GM19035 (cell line): ENCODE data around the gene ACSL6.
"Not testable (repeated sequence)": the region's sequence is repeated elsewhere in the genome, so short reads cannot be mapped to it uniquely, and the experiment has no call there.

ENCODE experiments used
- ATAC-seq: cut with Tn5 transposase; IDR thresholded peaks from one replicate; pipeline ENCODE4 v1.9.1; 2021; ENCODE audit not compliant: unreplicated experiment

Gene ACSL6

DNA sequence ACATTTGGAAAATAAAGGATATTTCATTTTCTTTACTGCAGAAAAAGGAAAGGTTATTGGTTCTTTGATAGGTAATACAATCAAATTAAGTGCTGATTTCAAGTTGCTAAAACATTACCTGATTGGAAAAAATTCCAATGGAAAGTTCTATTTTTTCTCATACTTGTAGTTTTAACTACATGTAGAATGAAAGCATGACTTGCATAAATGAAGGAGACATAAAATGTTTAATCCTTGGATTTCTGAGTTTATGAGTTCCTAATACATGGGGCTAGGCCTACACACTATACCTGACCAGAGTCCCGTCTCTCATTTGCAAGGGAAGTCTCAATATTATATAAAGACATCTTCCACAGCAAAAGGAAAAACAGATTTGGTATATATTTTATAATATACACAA lies 60.8 kb downstream of the ACSL6 start:
- ATAC-seq: no peak

GRCh38 chr5:131947445-131947844 lies 64.0 kb downstream of the ACSL6 start:
- no peak for ATAC-seq

DNA sequence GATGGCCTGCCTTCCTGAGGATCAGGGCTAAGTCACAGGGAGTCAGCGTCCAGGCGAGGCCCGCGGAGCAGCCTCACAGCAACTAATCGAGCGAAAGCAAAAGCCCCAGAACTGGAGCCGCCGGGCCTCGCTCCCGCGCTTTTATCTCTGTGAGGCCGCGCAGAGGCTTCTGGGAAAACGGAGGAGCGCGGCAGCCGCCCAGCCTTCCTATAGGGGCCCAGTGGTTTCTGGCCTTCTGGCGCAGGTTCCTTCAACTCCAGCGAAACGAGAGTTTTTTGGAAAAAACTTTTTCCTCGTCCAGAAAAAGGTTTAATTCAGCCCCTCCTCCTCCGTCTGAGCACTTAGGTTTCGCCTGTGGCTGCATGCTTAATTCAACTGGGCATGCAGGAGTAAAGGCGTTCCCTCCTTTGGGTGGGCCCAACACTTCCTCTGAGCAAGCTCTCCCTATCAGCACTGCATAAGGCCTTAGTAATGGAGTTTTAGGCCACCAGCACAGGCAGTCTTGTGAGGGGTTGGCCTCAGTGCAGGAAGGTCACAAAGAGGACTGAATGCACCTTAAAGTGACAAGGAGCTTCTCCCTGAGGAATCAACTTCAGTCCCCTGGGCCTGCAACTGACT lies 65.8 kb downstream of the ACSL6 start, which contains the start of gene MEIKIN:
MEIKIN (minus strand) TSS at position 113 of the 618 bp plus-strand sequence. CDS start 158 bp downstream, outside the sequence.
- no peak for ATAC-seq

DNA sequence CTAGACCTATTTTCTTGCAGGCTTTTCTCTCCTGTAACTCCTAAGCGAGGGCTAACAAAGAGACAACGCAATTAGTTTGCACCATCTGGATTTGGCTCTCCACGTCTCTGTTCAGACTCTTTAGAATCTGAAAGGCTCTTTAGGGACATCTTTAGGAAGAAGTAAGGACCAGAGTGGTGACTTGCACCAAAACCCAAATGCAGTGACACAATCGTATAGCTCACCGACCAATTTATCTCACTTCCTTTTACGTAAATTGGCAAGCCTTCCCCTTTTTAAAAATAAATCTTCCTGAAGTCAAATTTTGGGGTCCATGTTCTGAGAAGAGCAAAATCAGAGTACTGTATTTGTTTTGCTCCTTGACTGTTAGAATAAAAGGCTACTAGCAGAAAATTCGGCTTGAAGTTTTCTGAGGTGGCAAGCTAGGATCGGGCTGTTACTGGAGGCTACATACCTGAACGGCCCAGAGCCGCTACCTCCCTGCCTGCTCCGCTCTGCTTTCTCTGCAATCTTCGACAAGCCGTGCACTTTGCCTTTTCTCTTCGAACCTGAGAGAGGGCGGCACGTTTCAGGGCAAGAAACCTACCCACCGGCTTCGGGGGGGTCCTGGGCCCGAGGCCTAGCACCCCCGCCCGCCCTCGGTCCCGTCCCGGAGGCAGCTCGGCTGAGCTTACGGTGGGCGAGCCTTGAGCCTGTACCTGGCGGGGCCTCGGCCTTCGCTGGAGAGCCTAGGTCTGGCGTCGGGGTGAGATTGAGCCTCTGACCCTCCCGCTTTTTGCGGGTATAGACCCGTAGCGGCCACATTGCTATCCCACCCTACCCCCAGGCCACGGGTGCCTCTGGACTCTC lies 66.5 kb downstream of the ACSL6 start:
- ATAC-seq: no peak

DNA sequence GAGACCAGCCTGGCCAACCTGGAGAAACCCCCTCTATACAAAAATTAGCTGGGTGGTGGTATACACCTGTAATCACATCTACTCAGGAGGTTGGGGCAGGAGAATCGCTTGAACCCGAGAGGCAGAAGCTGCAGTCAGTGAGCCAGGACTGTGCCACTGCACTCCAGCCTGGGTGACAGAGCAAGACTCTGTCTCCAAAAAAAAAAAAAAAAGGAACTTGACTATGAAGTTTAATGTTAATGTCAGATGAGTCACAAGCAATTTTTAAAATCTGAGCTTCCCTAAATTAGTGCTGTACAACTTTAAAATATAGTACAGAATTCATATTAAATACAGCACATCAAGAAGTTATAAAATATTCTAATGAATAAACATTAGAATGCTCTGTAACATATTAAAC lies 67.5 kb downstream of the ACSL6 start:
- ATAC-seq: no peak

GRCh38 chr5:131942016-131942415 lies 69.4 kb downstream of the ACSL6 start:
- ATAC-seq: no peak

GRCh38 chr5:131939690-131940345 lies 71.6 kb downstream of the ACSL6 start:
- no peak for ATAC-seq

- ATAC-seq: no peak
These were observed 79.2 kb downstream of the ACSL6 start for GRCh38 chr5:131932235-131932634.

DNA sequence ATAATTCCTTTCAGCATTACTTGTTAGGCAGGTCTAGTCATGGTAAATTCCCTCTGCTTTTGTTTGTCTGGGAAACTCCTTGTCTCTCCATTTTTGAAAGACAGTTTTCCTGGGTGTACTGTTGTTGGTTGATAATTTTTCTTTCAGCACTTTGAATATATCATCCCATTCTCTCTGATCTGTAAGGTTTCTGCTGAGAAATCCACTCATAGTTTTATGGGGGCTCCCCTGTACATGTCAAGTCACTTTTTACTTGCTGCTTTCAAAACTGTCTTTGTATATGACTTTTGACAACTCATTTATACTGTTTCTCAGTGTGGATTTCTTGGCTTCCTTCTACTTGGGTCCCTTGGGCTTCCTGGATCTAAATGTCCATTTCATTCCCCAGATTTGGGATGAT lies 82.5 kb downstream of the ACSL6 start:
- no peak for ATAC-seq

DNA sequence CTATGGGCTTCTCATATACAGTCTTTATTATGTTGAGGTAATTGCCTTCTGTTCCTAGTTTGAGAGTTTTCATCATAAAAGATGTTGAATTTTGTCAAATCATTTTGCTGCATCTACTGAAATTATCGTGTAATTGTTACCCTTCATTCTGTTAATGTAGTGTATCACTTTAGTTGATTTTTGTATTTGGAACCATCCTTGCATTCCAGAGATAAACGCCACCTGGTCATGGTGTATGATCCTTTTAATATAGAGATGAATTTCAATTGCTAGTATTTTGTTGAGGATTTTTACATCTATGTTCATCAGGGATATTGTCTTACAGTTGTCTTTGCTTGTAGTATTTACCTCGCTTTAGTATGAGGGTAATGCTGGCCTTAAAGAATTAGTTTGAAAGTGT lies 85.3 kb downstream of the ACSL6 start:
- no peak for ATAC-seq

DNA sequence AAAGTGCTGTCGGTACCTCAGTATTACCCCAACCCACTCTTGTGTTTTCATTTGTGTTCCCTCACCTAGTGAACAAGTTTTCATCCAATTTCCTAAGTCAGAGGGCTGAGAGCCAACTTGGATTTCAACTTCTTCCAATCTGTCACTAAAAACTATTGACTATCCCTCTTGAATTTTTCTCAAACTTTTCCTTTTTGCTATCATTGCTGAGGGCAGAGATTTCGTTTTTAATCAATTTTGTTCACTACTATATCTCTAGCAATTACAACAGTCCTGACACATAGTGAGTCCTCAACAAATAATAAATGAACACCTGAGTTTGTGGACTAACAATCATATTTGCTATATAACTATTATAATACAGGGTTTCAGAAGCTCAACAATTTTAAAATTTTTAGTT lies 95.0 kb downstream of the ACSL6 start:
- no peak for ATAC-seq

DNA sequence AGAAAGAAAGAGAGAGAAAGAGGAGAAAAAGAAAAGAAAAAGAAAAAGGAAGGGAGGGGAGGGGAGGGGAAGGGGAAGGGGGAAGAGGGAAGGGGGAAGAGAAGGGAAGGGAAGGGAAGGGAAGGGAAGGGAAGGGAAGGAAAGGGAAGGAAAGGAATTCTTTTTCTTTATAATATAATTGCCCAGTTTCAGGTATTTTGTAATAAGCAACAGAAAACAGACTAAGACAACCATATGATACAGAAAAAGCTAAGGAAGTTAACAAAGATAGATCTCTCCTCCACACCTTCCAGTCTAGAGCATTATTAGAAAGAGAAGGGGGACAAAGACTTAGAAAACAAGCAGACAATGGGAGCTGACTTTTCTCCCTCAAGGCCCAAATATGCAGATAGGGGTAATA lies 97.0 kb downstream of the ACSL6 start:
- no peak for ATAC-seq

- ATAC-seq: no peak
These were observed 97.9 kb downstream of the ACSL6 start for GRCh38 chr5:131913603-131914002.

GRCh38 chr5:131906668-131907067 lies 104.8 kb downstream of the ACSL6 start:
- ATAC-seq: no peak

DNA sequence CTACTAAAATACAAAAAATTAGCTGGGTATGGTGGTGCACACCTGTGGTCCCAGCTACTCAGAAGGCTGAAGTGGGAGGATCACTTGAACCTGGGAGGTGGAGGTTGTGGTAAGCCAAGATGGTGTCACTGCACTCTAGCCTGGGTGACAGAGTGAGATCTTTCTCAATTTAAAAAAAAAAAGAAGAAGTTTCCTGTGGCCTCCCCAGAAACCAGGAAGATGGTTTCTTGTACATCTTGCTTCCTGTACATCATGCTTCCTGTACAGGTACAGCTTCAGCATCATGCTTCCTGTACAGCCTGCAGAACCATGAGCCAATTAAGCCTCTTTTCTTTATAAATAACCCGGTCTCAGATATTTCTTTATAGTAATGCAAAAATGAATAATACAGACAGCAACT lies 109.2 kb downstream of the ACSL6 start:
- ATAC-seq: not testable (repeated sequence)
